K562 (cell line): ENCODE data around the gene AP3S2. TPM values are rescaled to one million over a fixed set of nuclear protein-coding genes. Genes with fewer than 3 reads are reported as not detected.
A peak's percentile ranks its signal among the peaks of the same experiment; 100 is the strongest.

Experiments
- BRF1 ChIP-seq: IDR thresholded peaks from 3 replicates; pipeline ENCODE4 v1.6.1; 2011; ENCODE audit warnings: borderline replicate concordance, mild to moderate bottlenecking; ENCODE audit not compliant: insufficient read length; ENCODE audit errors: extremely low read depth
- CTCFL ChIP-seq: IDR thresholded peaks from 2 replicates; pipeline ENCODE4 v1.6.1; 2011; ENCODE audit warnings: borderline replicate concordance, low read depth, mild to moderate bottlenecking, moderate library complexity, low read length; ENCODE audit not compliant: insufficient read depth, poor library complexity, severe bottlenecking
- ELF2 ChIP-seq: fragments of 250-450 bp; sonication (Bioruptor Pico); IDR thresholded peaks from 2 replicates; pipeline ENCODE4 v1.5.0; 2021; ENCODE audit warnings: mild to moderate bottlenecking
- ESRRA ChIP-seq: fragments of 450-650 bp; IDR thresholded peaks from 2 replicates; pipeline ENCODE4 v1.6.1; 2014; ENCODE audit warnings: low read depth, mild to moderate bottlenecking, moderate library complexity, borderline replicate concordance
- HMGXB4 ChIP-seq: sonication (generic); formaldehyde crosslinking; IDR thresholded peaks from 2 replicates; pipeline ENCODE4 v1.8.1; 2023; ENCODE audit warnings: mild to moderate bottlenecking, missing genetic modification reagents
- KAT8 ChIP-seq: fragments of 450-650 bp; IDR thresholded peaks from 2 replicates; pipeline ENCODE4 v1.6.1; 2016; ENCODE audit warnings: low read depth, mild to moderate bottlenecking
- MAFG ChIP-seq: fragments of 450-650 bp; conservative IDR thresholded peaks from 2 replicates; pipeline ENCODE4 v1.6.1; 2016; ENCODE audit warnings: missing genetic modification characterization, missing compliant biosample characterization
- MAFK ChIP-seq: IDR thresholded peaks from 2 replicates; pipeline ENCODE4 v1.6.1; 2011; ENCODE audit warnings: low read length, improper control_type of control experiment
- MCM3 ChIP-seq: fragments of 450-650 bp; IDR thresholded peaks from 2 replicates; pipeline ENCODE4 v1.6.1; 2016
- NFE2 ChIP-seq: IDR thresholded peaks from 2 replicates; pipeline ENCODE4 v1.6.1; 2014; ENCODE audit warnings: antibody characterized with exemption, low read depth
- SMARCA4 ChIP-seq: fragments of 450-650 bp; IDR thresholded peaks from 2 replicates; pipeline ENCODE4 v1.6.1; 2016
- TOE1 ChIP-seq, 2 experiments: fragments of 450-650 bp in 1 of 2; sonication (generic) in 1 of 2; formaldehyde crosslinking in 1 of 2; IDR thresholded peaks; 2 replicates each; pipeline versions ENCODE4 v1.7.1 to v1.8.0; 2016 to 2022; ENCODE audit warnings: borderline replicate concordance in 2 of 2, mild to moderate bottlenecking in 2 of 2, antibody characterized with exemption in 1 of 2, inconsistent platforms in 1 of 2, low read depth in 1 of 2, missing genetic modification reagents in 1 of 2, moderate library complexity in 1 of 2
- ZNF316 ChIP-seq: fragments of 450-650 bp; IDR thresholded peaks from 2 replicates; pipeline ENCODE4 v1.6.1; 2016
- ZNF551 ChIP-seq: fragments of 250-450 bp; sonication (Bioruptor Pico); IDR thresholded peaks from 2 replicates; pipeline ENCODE4 v1.5.0; 2021; ENCODE audit warnings: mild to moderate bottlenecking, moderate library complexity
- ZNF609 ChIP-seq: sonication (generic); formaldehyde crosslinking; IDR thresholded peaks from 2 replicates; pipeline ENCODE4 v1.8.1; 2023; ENCODE audit warnings: missing genetic modification reagents, mild to moderate bottlenecking, borderline replicate concordance
- ZSCAN29 ChIP-seq: fragments of 450-650 bp; IDR thresholded peaks from 2 replicates; pipeline ENCODE4 v1.6.1; 2017
- polyA plus RNA-seq, 8 experiments: library from polyadenylated mRNA; depleted of rRNA in 4 of 8; stranded (reverse) in 5 of 8; unstranded in 3 of 8; fragments of >200 nt; fragmentation: Nextera tagmentation in 2 of 8; fragmentation: Illumina TruSeq in 1 of 8; extraction: Ambion mirVana in 2 of 8; extraction: Trizol in 1 of 8; gene quantifications; 2 replicates each; pipeline versions ENCODE4 v1.2.1 to v1.2.3, GENCODE V29; 2011 to 2014; ENCODE audit warnings: inconsistent platforms in 1 of 8, missing spikeins in 1 of 8
- total RNA-seq, 7 experiments: library from RNA; depleted of rRNA in 6 of 7; stranded (reverse); fragments of >200 nt in 6 of 7; fragmentation: Illumina TruSeq in 2 of 7; extraction: Trizol in 2 of 7; gene quantifications; 2 replicates each; pipeline versions ENCODE4 v1.2.1 to v1.2.3, GENCODE V29; 2011 to 2021; ENCODE audit warnings: low replicate concordance in 1 of 7
- TF ChIP-seq, protein P1 (sequence below): fragments of 450-650 bp; formaldehyde crosslinking; IDR thresholded peaks from 2 replicates; pipeline ENCODE4 v1.4.0; 2020; ENCODE audit warnings: mild to moderate bottlenecking, moderate library complexity
- TF ChIP-seq, protein P2 (sequence below): IDR thresholded peaks from 2 replicates; pipeline ENCODE4 v1.6.1; 2014; ENCODE audit warnings: antibody characterized with exemption

AP3S2 gene
- total and polyA plus RNA-seq, 9 of the 15 experiments (the other 6 are each of a cell fraction or from before 2014, with no cell fraction given) = 16.4 to 54.1 (median 37.4) TPM

GRCh38 chr15:89780601-89781000 lies 113.2 kb downstream of the AP3S2 start (continued):
- TF ChIP-seq ZNF609 (CRISPR knock-in tag) = no peak
- TF ChIP-seq MAFK = peak; percentile 40
- no peak for TF ChIP-seq BRF1
- no peak for TF ChIP-seq ZSCAN29
- TF ChIP-seq TOE1 (IDR thresholded peaks at IDR 0.05; ENCODE audit: borderline replicate concordance) = no peak
- no peak for TF ChIP-seq TOE1 (CRISPR knock-in tag; IDR thresholded peaks at IDR 0.05; ENCODE audit: borderline replicate concordance, low read depth)
- TF ChIP-seq CTCFL = no peak
- TF ChIP-seq HMGXB4 (CRISPR knock-in tag) = no peak
- TF ChIP-seq, protein P1, sequence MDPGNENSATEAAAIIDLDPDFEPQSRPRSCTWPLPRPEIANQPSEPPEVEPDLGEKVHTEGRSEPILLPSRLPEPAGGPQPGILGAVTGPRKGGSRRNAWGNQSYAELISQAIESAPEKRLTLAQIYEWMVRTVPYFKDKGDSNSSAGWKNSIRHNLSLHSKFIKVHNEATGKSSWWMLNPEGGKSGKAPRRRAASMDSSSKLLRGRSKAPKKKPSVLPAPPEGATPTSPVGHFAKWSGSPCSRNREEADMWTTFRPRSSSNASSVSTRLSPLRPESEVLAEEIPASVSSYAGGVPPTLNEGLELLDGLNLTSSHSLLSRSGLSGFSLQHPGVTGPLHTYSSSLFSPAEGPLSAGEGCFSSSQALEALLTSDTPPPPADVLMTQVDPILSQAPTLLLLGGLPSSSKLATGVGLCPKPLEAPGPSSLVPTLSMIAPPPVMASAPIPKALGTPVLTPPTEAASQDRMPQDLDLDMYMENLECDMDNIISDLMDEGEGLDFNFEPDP (CRISPR knock-in tag) = no peak
- peak; percentile 18; the same call in 1 of the 2 replicates for TF ChIP-seq NFE2
- TF ChIP-seq ZNF316 = peak; percentile 84
- TF ChIP-seq MAFG (tag) = peak; percentile 71
- no peak for TF ChIP-seq MCM3
- no peak for TF ChIP-seq SMARCA4
- no peak for TF ChIP-seq ELF2 (CRISPR knock-in tag)
- TF ChIP-seq KAT8 = no peak
- TF ChIP-seq, protein P2, sequence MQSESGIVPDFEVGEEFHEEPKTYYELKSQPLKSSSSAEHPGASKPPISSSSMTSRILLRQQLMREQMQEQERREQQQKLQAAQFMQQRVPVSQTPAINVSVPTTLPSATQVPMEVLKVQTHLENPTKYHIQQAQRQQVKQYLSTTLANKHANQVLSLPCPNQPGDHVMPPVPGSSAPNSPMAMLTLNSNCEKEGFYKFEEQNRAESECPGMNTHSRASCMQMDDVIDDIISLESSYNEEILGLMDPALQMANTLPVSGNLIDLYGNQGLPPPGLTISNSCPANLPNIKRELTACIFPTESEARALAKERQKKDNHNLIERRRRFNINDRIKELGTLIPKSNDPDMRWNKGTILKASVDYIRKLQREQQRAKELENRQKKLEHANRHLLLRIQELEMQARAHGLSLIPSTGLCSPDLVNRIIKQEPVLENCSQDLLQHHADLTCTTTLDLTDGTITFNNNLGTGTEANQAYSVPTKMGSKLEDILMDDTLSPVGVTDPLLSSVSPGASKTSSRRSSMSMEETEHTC = no peak
- TF ChIP-seq ZNF551 (CRISPR knock-in tag) = no peak
- TF ChIP-seq ESRRA = peak; percentile 83
